GM12892 (cell line): ENCODE measurements around the gene DNAJC7.

Experiments used
- POLR2A ChIP-seq: IDR thresholded peaks from 2 replicates; pipeline ENCODE4 v1.6.1; 2011; ENCODE audit warnings: low read depth, low read length, control low read depth
- POLR2AphosphoS5 ChIP-seq: IDR thresholded peaks from 2 replicates; pipeline ENCODE4 v1.6.1; 2011; ENCODE audit warnings: low read depth, low read length, control low read depth
- TAF1 ChIP-seq: IDR thresholded peaks from 2 replicates; pipeline ENCODE4 v1.6.1; 2011; ENCODE audit warnings: low read depth, mild to moderate bottlenecking, control low read depth, low read length, borderline replicate concordance

DNA sequence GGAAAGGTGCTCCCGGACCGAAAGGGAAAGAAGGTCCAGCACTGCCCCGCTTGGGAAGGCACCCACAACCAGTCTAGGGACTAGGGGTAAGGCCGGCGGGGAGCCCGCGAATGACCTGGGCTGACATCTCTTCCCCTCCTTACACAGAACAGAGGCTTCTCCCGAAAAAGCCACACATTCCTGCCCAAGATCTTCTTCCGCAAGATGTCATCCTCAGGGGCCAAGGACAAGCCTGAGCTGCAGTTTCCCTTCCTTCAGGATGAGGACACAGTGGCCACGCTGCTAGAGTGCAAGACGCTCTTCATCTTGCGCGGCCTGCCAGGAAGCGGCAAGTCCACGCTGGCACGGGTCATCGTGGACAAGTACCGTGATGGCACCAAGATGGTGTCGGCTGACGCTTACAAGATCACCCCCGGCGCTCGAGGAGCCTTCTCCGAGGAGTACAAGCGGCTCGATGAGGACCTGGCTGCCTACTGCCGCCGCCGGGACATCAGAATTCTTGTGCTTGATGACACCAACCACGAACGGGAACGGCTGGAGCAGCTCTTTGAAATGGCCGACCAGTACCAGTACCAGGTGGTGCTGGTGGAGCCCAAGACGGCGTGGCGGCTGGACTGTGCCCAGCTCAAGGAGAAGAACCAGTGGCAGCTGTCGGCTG lies 49.2 kb downstream of the DNAJC7 start:
- TF ChIP-seq POLR2AphosphoS5 = no peak
- TF ChIP-seq POLR2A = no peak; the same call in 1 of the 2 replicates
- TF ChIP-seq TAF1 = no peak
